ENCODE data around the gene NKX3-2. TPM values are rescaled to one million over a fixed set of nuclear protein-coding genes. Genes with fewer than 3 reads are reported as not detected.

NKX3-2 gene
- total and polyA plus RNA-seq, 8 donors: 0.06 to 4.6 (median 0.24) TPM; not detected in 2

DNA sequence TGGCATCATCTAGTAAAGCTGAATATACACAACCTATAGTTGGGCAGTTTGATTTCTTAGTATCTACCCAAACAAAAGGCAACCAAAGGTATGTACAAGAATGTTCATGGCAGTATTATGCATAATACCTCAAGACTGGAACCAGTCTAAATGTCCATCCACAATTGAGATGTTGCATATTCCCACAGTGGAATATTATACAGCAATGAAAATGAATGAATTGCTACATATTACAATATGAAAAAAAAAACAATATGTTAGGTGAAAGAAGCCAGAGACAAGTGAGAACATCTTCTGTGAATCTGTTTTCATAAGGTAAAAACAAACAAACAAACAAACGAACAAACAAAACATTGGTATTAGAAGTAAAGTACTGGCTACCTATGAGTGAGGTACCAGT, 48.6 kb downstream of the NKX3-2 start:
- WGBS, 5 donors: 78 to 94% (median 91%) methylated on average over 1 of the region's 1 CpG
- no peak for DNase-seq
- no peaks in the 10 kb centered on the region for H3K4me1 ChIP-seq
- H3K27me3 ChIP-seq: peaks cover 0 to 12% (median 3%) of the 10 kb centered on the region in 3 donors
- H3K36me3 ChIP-seq: no peaks in the 10 kb centered on the region
- TF ChIP-seq EP300 (IDR thresholded peaks at IDR 0.05): no peak
- TF ChIP-seq POLR2A (IDR thresholded peaks at IDR 0.05): no peak
- no peak for TF ChIP-seq POLR2AphosphoS5 (IDR thresholded peaks at IDR 0.05)
- TF ChIP-seq, protein P1, sequence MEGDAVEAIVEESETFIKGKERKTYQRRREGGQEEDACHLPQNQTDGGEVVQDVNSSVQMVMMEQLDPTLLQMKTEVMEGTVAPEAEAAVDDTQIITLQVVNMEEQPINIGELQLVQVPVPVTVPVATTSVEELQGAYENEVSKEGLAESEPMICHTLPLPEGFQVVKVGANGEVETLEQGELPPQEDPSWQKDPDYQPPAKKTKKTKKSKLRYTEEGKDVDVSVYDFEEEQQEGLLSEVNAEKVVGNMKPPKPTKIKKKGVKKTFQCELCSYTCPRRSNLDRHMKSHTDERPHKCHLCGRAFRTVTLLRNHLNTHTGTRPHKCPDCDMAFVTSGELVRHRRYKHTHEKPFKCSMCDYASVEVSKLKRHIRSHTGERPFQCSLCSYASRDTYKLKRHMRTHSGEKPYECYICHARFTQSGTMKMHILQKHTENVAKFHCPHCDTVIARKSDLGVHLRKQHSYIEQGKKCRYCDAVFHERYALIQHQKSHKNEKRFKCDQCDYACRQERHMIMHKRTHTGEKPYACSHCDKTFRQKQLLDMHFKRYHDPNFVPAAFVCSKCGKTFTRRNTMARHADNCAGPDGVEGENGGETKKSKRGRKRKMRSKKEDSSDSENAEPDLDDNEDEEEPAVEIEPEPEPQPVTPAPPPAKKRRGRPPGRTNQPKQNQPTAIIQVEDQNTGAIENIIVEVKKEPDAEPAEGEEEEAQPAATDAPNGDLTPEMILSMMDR (IDR thresholded peaks at IDR 0.05): no peak
- no peak overlapping the region for H3K4me3 ChIP-seq
- peaks cover 0 to 4% (median 2%) of the 10 kb centered on the region in 4 donors for H3K9me3 ChIP-seq
- no peak overlapping the region for H3K27ac ChIP-seq
- intact Hi-C loops (cut with DNase I; ENCODE audit: low total_unique reads): no loop called here

DNA sequence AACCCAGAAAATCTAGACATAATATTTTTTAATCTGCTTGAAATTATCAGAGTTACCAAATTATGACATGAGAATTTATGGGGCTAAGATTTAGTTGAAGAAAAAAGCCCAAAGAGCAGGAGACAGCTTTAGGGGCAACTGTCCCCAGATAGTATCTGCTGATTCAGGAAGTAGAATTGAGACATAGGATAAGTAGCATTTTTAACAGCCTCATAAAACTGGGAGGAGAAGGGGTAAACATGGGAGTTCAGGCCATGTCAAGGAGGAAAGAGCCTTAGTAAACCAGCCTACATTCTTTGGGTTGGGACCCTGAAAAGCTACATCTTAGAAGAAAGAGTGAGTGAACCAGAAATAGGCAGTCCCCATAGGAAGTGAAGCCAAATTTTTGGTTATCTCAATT, 50.5 kb downstream of the NKX3-2 start:
- H3K4me3 ChIP-seq: no peak overlapping the region
- intact Hi-C loops (cut with DNase I; ENCODE audit: low total_unique reads): no loop called here
- H3K9me3 ChIP-seq: peaks cover 0 to 4% (median 2%) of the 10 kb centered on the region in 4 donors
- H3K4me1 ChIP-seq: no peaks in the 10 kb centered on the region
- no peak overlapping the region for H3K27ac ChIP-seq
- DNase-seq: no peak
- no peaks in the 10 kb centered on the region for H3K36me3 ChIP-seq
- TF ChIP-seq POLR2A (IDR thresholded peaks at IDR 0.05): no peak
- TF ChIP-seq, protein P1 (IDR thresholded peaks at IDR 0.05): no peak
- no peak for TF ChIP-seq EP300 (IDR thresholded peaks at IDR 0.05)
- TF ChIP-seq POLR2AphosphoS5 (IDR thresholded peaks at IDR 0.05): no peak
- peaks cover 0 to 17% (median 3%) of the 10 kb centered on the region in 3 donors for H3K27me3 ChIP-seq

DNA sequence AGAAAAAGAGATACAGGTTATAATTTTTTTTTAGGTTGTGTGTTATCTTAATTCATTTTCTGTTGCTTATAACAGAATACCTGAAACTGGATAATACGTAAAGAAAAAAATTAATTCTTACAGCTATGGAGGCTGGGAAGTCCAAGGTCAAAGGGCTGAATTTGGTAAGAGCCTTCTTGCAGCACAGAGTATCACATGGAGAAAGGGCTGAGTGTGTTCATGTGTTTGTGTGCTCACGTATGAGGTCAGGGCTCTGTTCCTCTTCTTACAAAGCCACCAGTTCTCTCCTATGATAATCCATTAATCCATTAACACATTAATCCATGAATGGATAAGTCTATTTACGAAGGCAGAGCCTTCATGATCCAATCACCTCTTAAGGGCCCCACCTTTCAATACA, 51.6 kb downstream of the NKX3-2 start:
- DNase-seq: no peak

More for the DNA sequence above, 51.6 kb downstream of the NKX3-2 start:
- no peak overlapping the region for H3K4me3 ChIP-seq
- intact Hi-C loops (cut with DNase I; ENCODE audit: low total_unique reads): no loop called here
- 71 to 76% (median 71%) methylated on average over 3 of the region's 3 CpGs for WGBS, 5 donors
- H3K9me3 ChIP-seq: peaks cover 0 to 4% (median 2%) of the 10 kb centered on the region in 4 donors
- no peak overlapping the region for H3K27ac ChIP-seq
- H3K27me3 ChIP-seq: peaks cover 0 to 19% (median 3%) of the 10 kb centered on the region in 3 donors
- H3K36me3 ChIP-seq: no peaks in the 10 kb centered on the region
- no peak for TF ChIP-seq EP300 (IDR thresholded peaks at IDR 0.05)
- TF ChIP-seq, protein P1 (IDR thresholded peaks at IDR 0.05): no peak
- no peak for TF ChIP-seq POLR2AphosphoS5 (IDR thresholded peaks at IDR 0.05)
- no peak for TF ChIP-seq POLR2A (IDR thresholded peaks at IDR 0.05)
- H3K4me1 ChIP-seq: no peaks in the 10 kb centered on the region

Other genes with a start within 250 kb of the NKX3-2 start
- gene RAB28, start 60.2 kb downstream of the NKX3-2 start, total RNA-seq: 10 to 100 TPM in 3 of 5 donors, 1 to 10 TPM in 1, under 1 TPM in 1; 0.29 to 27.2 (median 18.3) TPM
- gene RAB28, start 60.2 kb downstream of the NKX3-2 start, polyA plus RNA-seq: 10 to 100 TPM in 2 of 3 donors, 1 to 10 TPM in 1; 9.2 to 15.6 (median 13.8) TPM
- 10 to 100 TPM; 28.4 to 61.7 (median 46.9) TPM for gene BOD1L1, start 83.2 kb upstream of the NKX3-2 start, total RNA-seq
- 10 to 100 TPM in 1 of 3 donors, 1 to 10 TPM in 2; 8.2 to 11.8 (median 8.4) TPM for gene BOD1L1, start 83.2 kb upstream of the NKX3-2 start, polyA plus RNA-seq